NCI-H82 (cell line): ENCODE measurements around the gene CUX1.
"Not testable (repeated sequence)": the region's sequence is repeated elsewhere in the genome, so short reads cannot be mapped to it uniquely, and the experiment has no call there.

Experiments
- DNase-seq: peaks from one replicate; lab custom pipeline; 2025; lab: John Stamatoyannopoulos, UW

The CUX1 gene

DNA sequence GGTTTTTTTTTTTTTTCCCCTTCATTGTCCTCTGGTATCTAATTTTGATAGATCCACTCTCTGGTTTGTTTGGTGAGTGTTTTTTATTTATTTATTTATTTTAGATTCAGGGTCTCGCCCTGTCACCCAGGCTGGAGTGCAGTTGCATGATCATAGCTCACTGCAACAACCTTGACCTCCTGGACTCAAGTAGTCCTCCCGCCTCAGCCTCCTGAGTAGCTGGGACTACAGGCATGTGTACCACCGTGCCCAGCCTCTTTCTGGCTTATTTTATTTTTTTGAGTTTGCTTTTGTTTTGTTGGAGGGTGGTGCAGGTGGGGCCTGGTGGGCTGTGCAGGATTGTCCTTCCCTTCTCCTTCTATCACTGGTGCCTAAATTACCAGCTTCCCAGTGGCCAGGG lies 282.0 kb downstream of the CUX1 start:
- no peak for DNase-seq

- DNase-seq = no peak
These were observed 283.7 kb downstream of the CUX1 start for GRCh38 chr7:102101111-102101551.

- no peak for DNase-seq
These were observed 284.5 kb downstream of the CUX1 start for GRCh38 chr7:102101926-102102325.

GRCh38 chr7:102103027-102103372 lies 285.6 kb downstream of the CUX1 start:
- no peak for DNase-seq

DNA sequence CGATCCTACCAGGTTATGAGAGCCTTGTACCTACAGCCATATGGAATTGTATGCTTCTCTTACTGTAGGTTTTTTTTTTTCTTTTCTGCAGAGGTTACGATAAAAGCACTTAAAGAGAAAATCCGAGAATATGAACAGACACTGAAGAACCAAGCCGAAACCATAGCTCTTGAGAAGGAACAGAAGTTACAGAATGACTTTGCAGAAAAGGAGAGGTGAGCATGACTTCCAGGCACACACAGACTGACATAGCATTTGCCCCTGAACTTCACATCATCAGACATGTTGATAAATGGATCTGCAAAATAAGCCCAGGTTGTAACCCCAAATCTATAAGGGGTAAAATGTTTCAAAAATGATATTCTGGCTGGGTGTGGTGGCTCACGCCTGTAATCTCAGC lies 286.8 kb downstream of the CUX1 start:
- DNase-seq = no peak

DNA sequence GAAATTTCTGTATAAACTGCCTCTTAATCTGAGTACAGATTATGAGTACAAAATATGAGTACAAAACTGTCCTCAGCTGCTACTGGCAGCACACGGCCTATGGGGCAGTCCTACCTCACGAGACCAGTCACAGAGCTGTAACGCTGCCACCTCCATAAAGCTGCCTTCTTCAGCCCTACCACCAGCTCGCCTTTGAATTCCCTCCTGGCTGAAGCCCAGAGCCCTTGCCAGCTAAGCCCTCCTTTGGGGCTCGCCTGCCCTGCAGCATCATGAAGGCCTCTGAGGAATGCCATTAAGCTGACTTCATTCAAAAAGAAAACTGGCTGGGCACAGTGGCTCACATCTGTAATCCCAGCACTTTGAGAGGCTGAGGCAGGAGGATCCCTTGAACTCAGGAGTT lies 289.2 kb downstream of the CUX1 start:
- DNase-seq = no peak

- DNase-seq = no peak
These were observed 290.2 kb downstream of the CUX1 start for GRCh38 chr7:102107474-102108104.

GRCh38 chr7:102111061-102112041 lies 293.9 kb downstream of the CUX1 start:
- DNase-seq = no peak

- DNase-seq = no peak
These were observed 297.8 kb downstream of the CUX1 start for GRCh38 chr7:102115181-102115580.

GRCh38 chr7:102115931-102116330 lies 298.5 kb downstream of the CUX1 start:
- DNase-seq = no peak

DNA sequence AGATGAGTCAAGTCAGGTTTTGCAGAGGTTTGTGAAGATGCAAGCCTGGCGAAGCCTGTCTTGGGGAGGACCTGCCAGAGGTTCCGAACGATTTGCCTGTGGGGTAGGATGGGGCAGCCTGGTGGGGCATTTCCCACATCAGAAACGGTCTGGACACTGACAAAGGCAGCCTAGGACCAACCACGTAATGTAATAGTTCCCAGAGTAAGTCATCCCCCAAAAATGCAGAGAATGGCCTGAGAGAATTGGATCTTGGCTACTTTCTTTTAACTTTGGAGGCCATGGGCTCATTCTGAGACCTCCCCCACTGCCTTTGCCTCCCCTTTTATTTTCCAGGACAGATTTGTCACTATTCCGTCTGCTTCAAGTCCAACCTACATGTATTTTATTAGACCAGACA lies 300.3 kb downstream of the CUX1 start:
- DNase-seq = no peak

DNA sequence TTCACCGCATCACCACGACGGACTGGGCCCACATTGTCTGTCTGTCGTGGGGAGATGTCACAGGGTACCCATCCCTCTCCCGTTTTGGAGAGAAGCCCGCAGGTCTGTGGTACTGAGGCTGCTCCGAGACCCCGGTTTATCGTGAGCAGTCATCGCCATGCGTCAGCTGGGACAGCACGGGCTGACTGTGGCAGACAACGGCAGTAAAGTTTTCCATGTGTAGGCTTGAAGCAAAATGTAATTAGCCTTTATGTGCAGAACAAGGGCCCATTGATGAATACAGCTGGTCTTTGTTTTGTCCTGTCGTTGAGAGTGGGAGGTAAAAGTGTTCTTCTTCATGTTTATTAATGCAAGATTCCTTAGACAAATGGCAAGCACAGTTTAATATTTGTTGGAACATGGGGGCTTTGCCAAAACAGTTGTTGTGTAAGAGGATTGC lies 301.8 kb downstream of the CUX1 start:
- no peak for DNase-seq

DNA sequence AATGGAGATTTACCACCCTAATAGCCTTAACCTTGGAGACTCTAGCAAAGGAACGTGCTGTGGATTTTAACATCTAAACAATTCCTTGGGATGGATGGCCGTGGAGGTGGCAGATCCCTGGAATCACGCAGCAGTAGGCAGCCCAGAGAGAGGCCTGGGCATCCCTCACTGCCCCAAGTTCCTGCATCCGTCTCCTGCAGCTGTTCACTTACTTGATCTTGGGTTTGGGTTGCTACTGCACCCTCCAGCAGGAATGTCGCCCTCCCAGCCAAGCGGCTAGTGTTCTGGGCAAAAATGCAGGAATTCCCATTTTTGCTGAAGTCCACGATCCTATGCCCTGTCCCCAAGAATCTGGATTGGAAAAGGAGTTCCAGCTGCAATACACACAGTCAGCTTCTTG lies 302.5 kb downstream of the CUX1 start:
- DNase-seq = no peak

GRCh38 chr7:102120666-102121195 lies 303.3 kb downstream of the CUX1 start:
- no peak for DNase-seq

GRCh38 chr7:102122026-102122425 lies 304.6 kb downstream of the CUX1 start:
- DNase-seq = no peak

DNA sequence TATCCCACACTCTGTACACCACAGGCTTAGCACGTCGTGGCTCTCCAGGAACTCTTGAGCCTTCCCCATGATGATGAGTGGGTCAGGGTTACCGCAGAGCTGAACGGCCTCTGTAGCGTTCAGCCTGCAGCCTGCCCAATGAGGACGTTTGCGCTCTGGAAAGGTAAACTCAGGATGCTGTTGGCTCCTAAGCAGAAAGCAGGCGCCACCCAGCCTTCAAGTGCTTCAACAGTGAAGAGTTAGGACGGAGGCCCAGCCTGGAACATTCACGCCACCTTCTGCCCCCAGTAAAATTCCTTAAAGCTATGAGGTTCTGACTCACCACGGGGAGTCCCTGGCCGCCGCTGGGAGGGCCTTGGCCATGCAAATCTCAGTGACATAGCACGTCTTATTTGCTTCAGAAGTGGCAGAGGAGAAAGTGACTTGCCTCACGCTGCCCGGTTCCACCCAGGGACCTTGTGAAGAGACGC lies 307.7 kb downstream of the CUX1 start:
- DNase-seq = no peak

- no peak for DNase-seq
These were observed 310.9 kb downstream of the CUX1 start for GRCh38 chr7:102128303-102128702.

- DNase-seq = no peak
These were observed 312.4 kb downstream of the CUX1 start for GRCh38 chr7:102129636-102130370.

- DNase-seq = no peak
These were observed 314.9 kb downstream of the CUX1 start for GRCh38 chr7:102132209-102132752.

DNA sequence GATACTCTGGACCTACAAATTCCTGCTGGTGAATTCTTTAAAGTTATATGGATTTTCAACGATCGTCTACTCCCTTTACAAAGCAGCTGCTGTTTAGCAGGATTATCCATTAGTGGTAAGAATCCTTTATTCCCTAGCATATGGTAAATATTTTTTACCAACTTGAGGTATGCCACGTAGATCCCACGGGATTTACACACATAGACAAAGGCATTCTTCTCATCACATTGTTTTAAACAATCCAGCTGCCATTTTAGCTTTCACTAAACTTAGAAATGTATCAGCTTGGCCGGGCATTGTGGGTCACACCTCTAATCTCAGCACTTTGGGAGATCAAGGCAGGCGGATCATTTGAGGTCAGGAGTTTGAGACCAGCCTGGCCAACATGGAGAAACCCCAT lies 321.2 kb downstream of the CUX1 start:
- DNase-seq = peak; percentile 83

DNA sequence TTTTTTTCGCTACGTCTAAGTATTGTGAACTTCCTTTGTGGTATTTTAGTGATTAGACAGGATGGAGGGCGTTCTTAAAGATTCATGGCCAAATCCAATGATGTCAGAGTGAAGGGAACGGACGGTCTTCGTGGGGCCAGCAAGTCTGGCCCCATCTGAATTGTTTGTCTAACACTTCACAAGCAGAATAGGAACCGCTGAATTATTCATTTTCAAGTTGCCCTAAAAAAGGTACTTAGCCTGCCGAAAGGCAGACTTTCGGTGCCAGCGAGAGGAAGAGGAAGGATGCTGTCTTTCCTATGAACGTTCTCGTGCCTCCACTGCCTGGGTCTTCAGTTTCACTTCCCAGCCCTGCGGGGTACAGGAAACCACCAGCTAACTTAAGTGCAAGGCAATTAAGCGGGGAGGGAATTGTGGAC lies 323.5 kb downstream of the CUX1 start:
- no peak for DNase-seq

- DNase-seq = not testable (repeated sequence)
These were observed 325.0 kb downstream of the CUX1 start for GRCh38 chr7:102142433-102142832.
